HepG2 (cell line): ENCODE data around the gene POMT2. TPM values are rescaled to one million over a fixed set of nuclear protein-coding genes. Genes with fewer than 3 reads are reported as not detected.

Experiments used
- FOXO4 ChIP-seq: sonication (generic); formaldehyde crosslinking; conservative IDR thresholded peaks from 2 replicates; pipeline ENCODE4 v1.8.1; 2023; ENCODE audit warnings: missing genetic modification reagents
- FUBP1 ChIP-seq: sonication (generic); formaldehyde crosslinking; IDR thresholded peaks from 2 replicates; pipeline ENCODE4 v1.5.1; 2020; ENCODE audit warnings: missing genetic modification reagents, mild to moderate bottlenecking, borderline replicate concordance
- IRF1 ChIP-seq: sonication (generic); formaldehyde crosslinking; IDR thresholded peaks from 2 replicates; pipeline ENCODE4 v1.4.0; 2020; ENCODE audit warnings: low read depth, mild to moderate bottlenecking, missing genetic modification reagents
- NONO ChIP-seq, 2 experiments: fragments of 450-650 bp in 1 of 2; sonication (generic) in 1 of 2; formaldehyde crosslinking in 1 of 2; IDR thresholded peaks in 1 of 2; conservative IDR thresholded peaks in 1 of 2; 2 replicates each; pipeline versions ENCODE4 v1.6.1 to v1.8.0; 2017 to 2022; ENCODE audit warnings: mild to moderate bottlenecking in 1 of 2, missing genetic modification reagents in 1 of 2, moderate library complexity in 1 of 2
- RCOR2 ChIP-seq: IDR thresholded peaks from 2 replicates; pipeline ENCODE4 v1.6.1; 2016; ENCODE audit warnings: missing biosample characterization, missing genetic modification reagents
- SNAPC4 ChIP-seq: sonication (generic); formaldehyde crosslinking; IDR thresholded peaks from 2 replicates; pipeline ENCODE4 v1.4.0; 2020; ENCODE audit warnings: mild to moderate bottlenecking, missing genetic modification reagents
- STAG1 ChIP-seq: sonication (generic); formaldehyde crosslinking; IDR thresholded peaks from 2 replicates; pipeline ENCODE4 v1.4.0; 2020; ENCODE audit warnings: missing genetic modification reagents
- ZBTB10 ChIP-seq: sonication (generic); formaldehyde crosslinking; IDR thresholded peaks from 2 replicates; pipeline ENCODE4 v1.4.0; 2020; ENCODE audit warnings: missing genetic modification reagents, borderline replicate concordance
- ZBTB14 ChIP-seq: sonication (generic); formaldehyde crosslinking; IDR thresholded peaks from 2 replicates; pipeline ENCODE4 v1.4.0; 2020; ENCODE audit warnings: missing genetic modification reagents
- ZNF563 ChIP-seq: sonication (generic); formaldehyde crosslinking; IDR thresholded peaks from 2 replicates; pipeline ENCODE4 v1.8.0; 2022; ENCODE audit warnings: mild to moderate bottlenecking, moderate library complexity, missing genetic modification reagents
- ZUFSP ChIP-seq: sonication (generic); formaldehyde crosslinking; IDR thresholded peaks from 2 replicates; pipeline ENCODE4 v1.9.0; 2021; ENCODE audit warnings: missing genetic modification reagents, mild to moderate bottlenecking, borderline replicate concordance
- polyA plus RNA-seq, 8 experiments: library from polyadenylated mRNA; depleted of rRNA in 3 of 8; stranded (reverse) in 7 of 8; unstranded in 1 of 8; fragments of >200 nt; fragmentation: Illumina TruSeq in 4 of 8; extraction: Trizol in 4 of 8; gene quantifications; 2 replicates each; pipeline versions ENCODE4 v1.2.1 to v1.2.3, GENCODE V29; 2011 to 2016; ENCODE audit warnings: low read depth in 4 of 8, missing spikeins in 1 of 8, mixed read lengths in 1 of 8; ENCODE audit not compliant: insufficient read depth in 1 of 8
- total RNA-seq, 5 experiments: library from RNA; depleted of rRNA; stranded (reverse); fragments of >200 nt; fragmentation: Illumina TruSeq; extraction: Trizol; gene quantifications; 2 replicates each; pipeline ENCODE4 v1.2.3, GENCODE V29; 2016; ENCODE audit warnings: low read depth in 1 of 5

The POMT2 gene
- total and polyA plus RNA-seq, 2 of the 13 experiments (the other 11 are each of a cell fraction or from before 2014, with no cell fraction given): 15.3 to 15.9 TPM

- TF ChIP-seq SNAPC4 (CRISPR knock-in tag): no peak
- TF ChIP-seq ZBTB14 (CRISPR knock-in tag): no peak
- no peak for TF ChIP-seq ZBTB10 (CRISPR knock-in tag)
- no peak for TF ChIP-seq FUBP1 (CRISPR knock-in tag)
- no peak for TF ChIP-seq STAG1
- TF ChIP-seq FOXO4 (CRISPR knock-in tag): no peak
- no peak for TF ChIP-seq ZUFSP
- no peak for TF ChIP-seq ZNF563 (CRISPR knock-in tag)
- TF ChIP-seq RCOR2: no peak
- no peak for TF ChIP-seq NONO (IDR thresholded peaks at IDR 0.05)
- no peak for TF ChIP-seq NONO (CRISPR knock-in tag; conservative IDR thresholded peaks at IDR 0.05)
- no peak for TF ChIP-seq IRF1 (CRISPR knock-in tag)
Measured at GRCh38 chr14:77324289-77324688, 3.6 kb upstream of the POMT2 start (continued).
